Cardiac muscle cell (in vitro differentiated cells and primary cell): ENCODE results near the gene DLG1. TPM values are rescaled to one million over a fixed set of nuclear protein-coding genes. Genes with fewer than 3 reads are reported as not detected.

Experiments
- DNase-seq, 2 donors: peaks; one replicate each; pipeline versions ENCODE4 v3.0.0 to v3.0.0-alpha.2; 2010 to 2017; ENCODE audit warnings: low read depth in 1 of 2, low spot score in 1 of 2
- H3K27ac ChIP-seq: fragments of 200-600 bp; sonication (generic); 2 replicates; pipeline ENCODE4 v1.5.1; 2016
- H3K27me3 ChIP-seq: fragments of 200-600 bp; sonication (generic); 2 replicates; pipeline ENCODE4 v1.6.0; 2016; ENCODE audit warnings: control low read depth
- H3K36me3 ChIP-seq: fragments of 200-600 bp; sonication (generic); 2 replicates; pipeline ENCODE4 v1.5.1; 2016; ENCODE audit warnings: control low read depth
- H3K4me1 ChIP-seq: fragments of 200-600 bp; sonication (generic); 2 replicates; pipeline ENCODE4 v1.8.1; 2017; ENCODE audit warnings: low read depth, mild to moderate bottlenecking, mixed run types
- H3K4me3 ChIP-seq: fragments of 200-600 bp; sonication (generic); 2 replicates; pipeline ENCODE4 v1.5.1; 2016; ENCODE audit warnings: mild to moderate bottlenecking
- H3K9me3 ChIP-seq: fragments of 200-600 bp; sonication (generic); 2 replicates; pipeline ENCODE4 v1.5.1; 2017; ENCODE audit warnings: low read depth, mild to moderate bottlenecking, control low read depth
- CTCF ChIP-seq: IDR thresholded peaks from 2 replicates; pipeline ENCODE4 v1.5.1; 2012; ENCODE audit warnings: low read depth, mild to moderate bottlenecking, low read length
- polyA plus RNA-seq: library from polyadenylated mRNA; unstranded; fragments of >200 nt; fragmentation: Nextera tagmentation; extraction: Ambion mirVana; gene quantifications from 2 replicates; pipeline ENCODE4 v1.2.1, GENCODE V29; 2016
- total RNA-seq: library from RNA; depleted of rRNA; stranded (reverse); fragments of >200 nt; gene quantifications from 2 replicates; pipeline ENCODE4 v1.2.3, GENCODE V29; 2016

DLG1 gene
- total and polyA plus RNA-seq, 2 experiments from 2014 or later: 42.8 to 61.4 TPM

GRCh38 chr3:197031315-197032285 lies 266.8 kb downstream of the DLG1 start:
- H3K9me3 ChIP-seq: no peaks in the 10 kb centered on the region
- H3K4me1 ChIP-seq: peaks cover 5% of the 10 kb centered on the region
- DNase-seq: peak in 1 of 2 donors; percentile 99
- H3K4me3 ChIP-seq: no peak overlapping the region
- no peak overlapping the region for H3K27ac ChIP-seq
- TF ChIP-seq CTCF: no peak
- H3K27me3 ChIP-seq: peaks cover 6% of the 10 kb centered on the region
- no peaks in the 10 kb centered on the region for H3K36me3 ChIP-seq

GRCh38 chr3:197030379-197031314 lies 267.8 kb downstream of the DLG1 start:
- TF ChIP-seq CTCF: no peak
- Histone ChIP-seq H3K9me3 (no peaks in the 10 kb centered on the region), H3K27ac (no peak overlapping the region), H3K36me3 (no peaks in the 10 kb centered on the region), H3K4me3 (no peak overlapping the region), H3K27me3 (peaks cover 6% of the 10 kb centered on the region), H3K4me1 (peaks cover 5% of the 10 kb centered on the region)
- no peak for DNase-seq

GRCh38 chr3:197029511-197030167 lies 268.8 kb downstream of the DLG1 start, which contains the start of gene MELTF:
TSS of gene MELTF (minus strand) at chr3:197029817. CDS start at chr3:197029702, 115 bp downstream.
- Histone ChIP-seq H3K27ac (no peak within 1 kb of the TSS), H3K27me3 (peaks cover 6% of the 10 kb centered on the region), H3K4me3 (peak within 1 kb of the TSS; percentile 71), H3K9me3 (no peaks in the 10 kb centered on the region), H3K36me3 (no peaks in the 10 kb centered on the region), H3K4me1 (peaks cover 5% of the 10 kb centered on the region)
- TF ChIP-seq CTCF: peak; percentile 64
- peak; percentile 79 to 87 for DNase-seq

- DNase-seq: peak in 1 of 2 donors; percentile 25
- H3K27ac ChIP-seq: no peak overlapping the region
- no peak for TF ChIP-seq CTCF
- H3K4me1 ChIP-seq: peaks cover 5% of the 10 kb centered on the region
- no peaks in the 10 kb centered on the region for H3K9me3 ChIP-seq
- H3K4me3 ChIP-seq: peak overlapping the region; percentile 71
- no peaks in the 10 kb centered on the region for H3K36me3 ChIP-seq
- peaks cover 6% of the 10 kb centered on the region for H3K27me3 ChIP-seq
Measured at GRCh38 chr3:197028728-197029510, 269.5 kb downstream of the DLG1 start.
